ENCODE data around the gene NFE2L3.

Gene NFE2L3

GRCh38 chr7:26149391-26149977, 2.5 kb upstream of the NFE2L3 start:
- no peak overlapping the region for H3K4me3 ChIP-seq (ENCODE audit: low read depth, low read length)
- TF ChIP-seq, protein P1, sequence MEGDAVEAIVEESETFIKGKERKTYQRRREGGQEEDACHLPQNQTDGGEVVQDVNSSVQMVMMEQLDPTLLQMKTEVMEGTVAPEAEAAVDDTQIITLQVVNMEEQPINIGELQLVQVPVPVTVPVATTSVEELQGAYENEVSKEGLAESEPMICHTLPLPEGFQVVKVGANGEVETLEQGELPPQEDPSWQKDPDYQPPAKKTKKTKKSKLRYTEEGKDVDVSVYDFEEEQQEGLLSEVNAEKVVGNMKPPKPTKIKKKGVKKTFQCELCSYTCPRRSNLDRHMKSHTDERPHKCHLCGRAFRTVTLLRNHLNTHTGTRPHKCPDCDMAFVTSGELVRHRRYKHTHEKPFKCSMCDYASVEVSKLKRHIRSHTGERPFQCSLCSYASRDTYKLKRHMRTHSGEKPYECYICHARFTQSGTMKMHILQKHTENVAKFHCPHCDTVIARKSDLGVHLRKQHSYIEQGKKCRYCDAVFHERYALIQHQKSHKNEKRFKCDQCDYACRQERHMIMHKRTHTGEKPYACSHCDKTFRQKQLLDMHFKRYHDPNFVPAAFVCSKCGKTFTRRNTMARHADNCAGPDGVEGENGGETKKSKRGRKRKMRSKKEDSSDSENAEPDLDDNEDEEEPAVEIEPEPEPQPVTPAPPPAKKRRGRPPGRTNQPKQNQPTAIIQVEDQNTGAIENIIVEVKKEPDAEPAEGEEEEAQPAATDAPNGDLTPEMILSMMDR (IDR thresholded peaks at IDR 0.05; ENCODE audit: low read depth, low read length) = no peak

DNA sequence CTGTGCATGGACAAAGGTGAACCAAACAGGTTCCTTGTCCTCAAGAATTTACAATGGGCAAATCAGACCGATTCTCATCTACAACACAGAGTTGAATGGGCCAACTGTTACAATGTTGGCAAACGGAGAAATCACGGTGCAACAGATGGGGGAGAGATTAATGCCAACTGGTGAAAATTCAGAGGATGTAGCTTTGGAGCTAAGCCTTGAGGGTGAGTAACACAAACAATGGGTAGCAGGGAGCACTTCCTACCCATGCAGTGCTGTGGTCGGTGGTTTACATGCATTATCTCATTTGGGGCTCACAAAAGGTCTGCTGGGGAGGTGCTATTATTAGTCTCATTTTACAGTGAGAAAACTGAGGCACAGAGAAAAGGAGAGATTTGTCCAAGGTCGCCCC, 902 bp upstream of the NFE2L3 start:
- H3K4me3 ChIP-seq (ENCODE audit: low read depth, low read length) = no peak overlapping the region
- TF ChIP-seq, protein P1 (IDR thresholded peaks at IDR 0.05; ENCODE audit: low read depth, low read length) = no peak

GRCh38 chr7:26151650-26151952, 397 bp upstream of the NFE2L3 start:
- peak overlapping the region; percentile 66 for H3K4me3 ChIP-seq (ENCODE audit: low read depth, low read length)
- TF ChIP-seq, protein P1 (IDR thresholded peaks at IDR 0.05; ENCODE audit: low read depth, low read length) = no peak

DNA sequence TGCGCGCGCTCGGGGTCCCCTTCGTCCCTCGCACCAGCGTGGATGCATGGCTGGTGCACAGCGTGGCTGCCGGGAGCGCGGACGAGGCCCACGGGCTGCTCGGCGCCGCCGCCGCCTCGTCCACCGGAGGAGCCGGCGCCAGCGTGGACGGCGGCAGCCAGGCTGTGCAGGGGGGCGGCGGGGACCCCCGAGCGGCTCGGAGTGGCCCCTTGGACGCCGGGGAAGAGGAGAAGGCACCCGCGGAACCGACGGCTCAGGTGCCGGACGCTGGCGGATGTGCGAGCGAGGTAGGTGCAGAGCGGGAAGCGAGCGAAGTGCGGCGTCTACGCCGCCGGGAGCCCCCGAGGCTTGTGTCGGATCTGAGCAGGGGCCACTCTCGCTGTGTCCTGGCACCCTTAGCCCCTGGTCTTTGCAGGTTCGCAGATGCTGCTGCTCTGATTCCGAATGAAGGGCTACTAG, 813 bp downstream of the NFE2L3 start:
- peak overlapping the region; percentile 66 for H3K4me3 ChIP-seq (ENCODE audit: low read depth, low read length)

DNA sequence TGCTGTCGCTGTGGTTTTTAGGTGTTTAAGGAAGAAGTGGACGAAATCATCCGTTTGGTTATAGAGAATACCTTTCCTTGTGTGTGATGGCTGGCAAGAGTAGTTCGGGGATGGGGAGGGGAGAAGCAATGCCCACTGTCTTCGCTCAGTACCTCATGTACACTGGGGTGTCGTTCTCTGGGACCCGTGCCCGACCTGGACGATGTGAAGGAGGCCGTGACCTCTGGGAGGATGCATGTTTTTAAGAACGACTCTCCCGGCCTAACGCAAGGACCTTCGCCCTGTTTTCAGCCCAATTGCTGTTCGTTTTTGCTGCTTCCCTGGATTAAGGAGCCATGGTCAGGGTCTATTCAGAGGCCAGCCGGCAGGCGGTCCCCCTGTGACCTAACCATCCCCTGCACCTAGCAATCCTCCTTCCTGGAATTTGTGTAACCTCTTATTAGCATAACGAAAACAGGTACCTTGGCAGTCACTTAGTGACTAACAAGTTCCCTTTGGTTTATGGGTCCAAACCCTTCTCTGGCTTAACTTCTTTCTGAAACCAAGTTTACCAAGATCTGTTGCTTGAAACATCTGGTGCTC, 1.3 kb downstream of the NFE2L3 start:
- TF ChIP-seq, protein P1 (IDR thresholded peaks at IDR 0.05; ENCODE audit: low read depth, low read length) = no peak
- peak overlapping the region; percentile 66 for H3K4me3 ChIP-seq (ENCODE audit: low read depth, low read length)

DNA sequence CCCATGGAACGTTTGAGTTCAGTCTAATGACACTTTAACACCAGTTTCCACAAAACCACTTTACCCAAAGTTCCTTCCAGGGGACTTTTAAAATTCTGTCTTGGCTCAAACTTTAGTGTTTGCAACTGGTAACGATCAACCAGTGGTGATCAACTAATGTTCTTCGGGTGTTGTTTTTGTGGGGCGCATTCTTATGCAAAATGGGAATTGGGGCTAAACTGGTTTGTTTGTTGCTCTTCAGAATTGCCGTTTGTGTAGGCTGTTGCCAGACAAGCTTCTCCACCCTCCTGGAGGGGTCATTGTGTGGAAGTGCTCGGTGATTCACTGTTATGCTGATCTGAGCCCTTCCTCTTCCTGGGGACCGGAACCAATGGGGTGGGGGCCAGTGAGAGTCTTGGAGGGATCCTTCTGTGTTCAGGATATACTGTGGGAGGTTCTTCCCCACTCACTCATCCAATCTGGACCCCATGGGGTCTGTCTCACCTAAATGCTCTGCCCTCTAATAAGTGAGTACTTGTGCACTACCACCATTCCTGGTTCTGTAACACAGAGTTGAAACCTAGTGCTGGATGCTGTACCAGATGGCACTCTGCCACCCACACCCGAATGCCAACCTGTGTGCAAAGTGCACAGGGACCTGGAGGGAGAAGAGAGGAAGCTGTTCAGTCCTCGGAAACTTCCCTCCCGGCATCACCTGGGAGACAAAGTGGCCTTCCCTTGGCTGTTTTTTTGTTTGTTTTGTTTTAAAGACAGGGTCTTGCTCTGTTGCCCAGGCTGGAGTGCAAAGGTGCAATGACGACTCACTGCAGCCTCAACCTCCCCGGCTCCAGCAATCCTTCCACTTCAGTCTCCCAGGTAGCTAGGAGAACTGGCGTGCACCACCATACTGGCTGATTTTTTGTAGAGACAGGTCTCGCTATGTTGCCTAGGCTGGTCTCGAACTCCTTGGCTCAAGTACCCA, 2.1 kb downstream of the NFE2L3 start:
- peak overlapping the region; percentile 66 for H3K4me3 ChIP-seq (ENCODE audit: low read depth, low read length)

DNA sequence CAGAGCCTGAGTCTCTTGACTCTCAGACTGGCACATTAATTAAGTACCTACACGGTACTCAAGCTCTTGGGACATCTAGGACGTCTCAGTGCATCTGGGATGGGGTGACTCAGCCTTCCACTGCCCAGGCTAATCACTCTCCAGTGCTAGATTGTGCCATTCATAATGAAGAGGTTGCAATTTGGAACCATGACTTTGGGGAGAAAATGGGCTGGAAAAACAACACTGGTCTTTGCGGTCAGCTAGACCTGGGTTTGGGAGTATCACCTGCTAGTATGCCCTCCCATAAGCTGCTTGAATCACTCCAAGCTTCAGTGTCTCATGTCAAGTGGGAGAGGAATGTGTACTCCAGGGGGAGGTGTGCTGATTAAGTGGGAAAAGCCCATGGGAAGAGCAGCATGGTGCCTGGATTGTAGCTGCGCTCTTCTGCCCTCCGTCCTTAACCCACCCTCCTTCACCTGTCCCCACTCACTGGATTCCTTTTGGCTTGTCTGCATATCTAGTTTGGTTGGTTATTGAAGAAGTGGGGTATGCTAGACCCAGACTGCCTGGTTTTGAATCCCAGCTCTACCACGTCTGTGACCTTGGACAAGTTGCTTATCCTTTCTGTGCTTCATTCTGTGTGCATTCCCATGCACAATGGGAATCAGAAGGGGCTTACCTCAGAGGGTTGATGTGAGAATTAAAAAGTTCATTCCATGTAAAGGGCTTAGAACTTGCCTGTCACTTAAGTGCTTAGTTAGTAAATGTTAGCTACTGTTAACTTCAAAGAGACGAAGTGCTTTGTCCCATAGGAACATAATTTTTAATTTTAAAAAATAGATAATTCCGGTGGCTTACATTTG, 3.8 kb downstream of the NFE2L3 start:
- TF ChIP-seq, protein P1 (IDR thresholded peaks at IDR 0.05; ENCODE audit: low read depth, low read length) = no peak
- H3K4me3 ChIP-seq (ENCODE audit: low read depth, low read length) = peak overlapping the region; percentile 56

More for the DNA sequence above, 2.1 kb downstream of the NFE2L3 start:
- TF ChIP-seq, protein P1 (IDR thresholded peaks at IDR 0.05; ENCODE audit: low read depth, low read length) = no peak
